A549 treated with dexamethasone at 1 μM for 4 hours (cell line): ENCODE measurements around the gene SMIM35. TPM values are rescaled to one million over a fixed set of nuclear protein-coding genes. Genes with fewer than 3 reads are reported as not detected.

Experiments used
- total RNA-seq: library from RNA; stranded (reverse); fragments of 200-300 nt; extraction: Qiagen RNA extraction; gene quantifications from 5 replicates; pipeline ENCODE4 v1.2.3, GENCODE V29; 2022

SMIM35 gene
- total RNA-seq, result not detected in 5 replicates

DNA sequence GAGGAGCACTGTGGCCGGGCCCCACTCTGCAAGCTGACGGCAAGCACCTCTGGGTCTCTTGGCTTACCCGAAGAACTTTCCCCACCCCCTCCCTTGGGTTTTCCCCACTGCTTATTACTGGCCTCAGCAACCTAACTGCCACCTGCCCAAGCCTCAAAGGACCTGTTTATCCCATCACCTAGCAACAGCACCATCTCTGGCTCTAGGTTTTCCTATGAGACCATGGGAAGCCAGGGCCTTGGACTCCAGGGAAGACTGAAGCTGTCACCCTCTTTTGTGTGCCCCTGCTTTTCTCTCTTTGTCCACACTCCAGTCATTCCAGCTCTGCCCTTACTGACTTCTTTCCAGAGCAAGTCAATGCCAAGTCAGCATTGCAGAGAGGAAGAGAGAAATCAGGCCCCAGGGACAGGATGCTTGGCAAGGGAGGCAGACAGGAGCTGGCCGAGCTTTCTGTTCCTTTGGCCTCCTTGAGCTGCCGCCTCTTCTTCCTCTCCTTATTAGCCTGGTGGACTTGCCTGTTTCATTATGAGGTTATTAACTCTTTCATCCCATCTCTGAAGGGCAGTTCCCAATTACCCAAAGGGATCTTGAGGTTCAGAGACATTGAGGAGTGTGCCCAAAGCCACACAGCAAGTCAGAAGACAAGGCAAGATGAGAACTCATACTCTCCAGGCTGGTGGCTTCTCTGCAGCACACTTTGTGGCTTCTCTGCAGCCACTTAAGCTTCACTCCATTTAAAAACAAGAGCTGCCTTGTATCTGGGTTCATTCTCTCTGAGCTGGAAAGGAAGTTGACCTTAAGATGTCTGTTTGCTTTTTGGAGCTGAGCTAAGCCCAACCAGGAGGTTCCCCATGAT, at the start of gene SMIM35:
SMIM35 (minus strand) TSS at position 51 of the 856 bp plus-strand sequence. CDS start 206 bp downstream, outside the sequence.

DNA sequence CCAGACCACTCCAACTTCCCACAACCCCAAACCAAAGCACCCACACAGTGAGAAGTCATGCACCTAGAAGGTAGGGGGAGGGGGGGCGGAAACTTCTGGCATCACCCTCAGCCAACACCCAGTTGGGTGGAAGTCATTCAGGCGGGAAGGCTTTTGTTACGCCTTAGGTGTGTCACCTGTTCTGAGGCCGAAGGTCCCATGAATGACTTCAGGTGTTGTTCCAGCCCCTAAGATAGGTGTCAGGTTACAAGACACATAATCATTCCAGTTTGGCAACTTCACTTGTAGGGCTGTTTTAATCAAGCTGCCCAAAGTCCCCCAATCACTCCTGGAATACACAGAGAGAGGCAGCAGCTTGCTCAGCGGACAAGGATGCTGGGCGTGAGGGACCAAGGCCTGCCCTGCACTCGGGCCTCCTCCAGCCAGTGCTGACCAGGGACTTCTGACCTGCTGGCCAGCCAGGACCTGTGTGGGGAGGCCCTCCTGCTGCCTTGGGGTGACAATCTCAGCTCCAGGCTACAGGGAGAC, 9.9 kb downstream of the SMIM35 start, which contains the start of gene TMPRSS4:
TMPRSS4 (plus strand) TSS at position 325 of the 528 bp plus-strand sequence. CDS start 225 bp downstream, outside the sequence.

DNA sequence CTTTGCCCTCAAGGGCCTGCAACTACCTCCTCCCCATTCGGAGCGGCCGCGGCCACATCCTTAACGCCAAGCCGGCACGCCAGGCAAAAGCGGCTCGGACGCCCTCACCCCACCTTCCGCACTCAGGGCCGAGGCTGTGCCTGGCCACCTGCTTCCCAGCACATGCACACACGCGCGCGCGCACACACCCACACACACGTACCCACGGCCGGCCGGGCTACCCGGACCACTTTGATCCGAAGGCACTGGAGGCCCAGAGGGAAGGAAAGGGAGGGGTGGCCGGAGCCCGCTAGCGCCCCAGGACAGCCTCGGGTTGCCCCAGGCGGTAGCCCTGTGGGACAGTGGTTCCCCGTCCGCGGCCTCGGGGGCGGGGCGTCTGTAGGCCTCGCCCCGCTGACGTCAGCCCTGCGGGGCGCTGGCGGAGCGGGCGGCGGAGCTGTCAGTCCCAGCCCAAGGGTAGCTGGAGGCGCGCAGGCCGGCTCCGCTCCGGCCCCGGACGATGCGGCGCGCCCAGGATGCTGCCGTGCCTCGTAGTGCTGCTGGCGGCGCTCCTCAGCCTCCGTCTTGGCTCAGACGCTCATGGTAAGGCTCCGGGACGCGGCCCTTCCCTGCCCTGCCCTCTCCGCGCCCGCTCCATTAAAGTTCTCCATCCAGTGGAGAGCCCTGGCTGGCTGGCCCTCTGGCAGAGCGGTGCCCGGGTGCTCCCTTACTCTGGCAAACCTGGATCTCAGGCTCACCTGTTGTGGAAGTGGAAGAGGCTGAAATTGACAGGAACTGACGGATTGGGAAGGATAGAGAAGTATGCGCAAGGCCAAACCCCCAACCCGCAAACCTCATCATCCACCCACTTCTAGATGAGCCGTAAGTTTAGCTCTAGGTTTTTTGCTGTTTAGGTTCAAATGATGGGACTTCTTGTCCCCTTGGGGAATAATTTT, 100.5 kb downstream of the SMIM35 start, which contains the start of gene IL10RA:
IL10RA (plus strand) TSS at position 442 of the 935 bp plus-strand sequence; CDS start at position 516, 74 bp downstream.

Other genes starting within 250 kb of the SMIM35 start
- gene FXYD6, start 210.3 kb downstream of the SMIM35 start, total RNA-seq, result 0.11 to 0.39 TPM (median 0.31 TPM) in 5 replicates
- not detected in 5 replicates for gene TMPRSS13, start 157.6 kb downstream of the SMIM35 start, total RNA-seq
- gene IL10RA, start 100.6 kb downstream of the SMIM35 start, total RNA-seq, result 0.03 to 0.14 TPM (median 0.11 TPM) in 4 of 5 replicates, not detected in the other
- gene TMPRSS4, start 9.9 kb downstream of the SMIM35 start, total RNA-seq, result 0.07 TPM in 1 of 5 replicates, not detected in the others
- 0.02 to 0.08 TPM (median 0.05 TPM) in 4 of 5 replicates, not detected in the other for gene SCN4B, start 65.9 kb upstream of the SMIM35 start, total RNA-seq
- not detected in 5 replicates for gene SCN2B, start 89.7 kb upstream of the SMIM35 start, total RNA-seq
- gene JAML, start 138.0 kb upstream of the SMIM35 start, total RNA-seq, result not detected in 5 replicates
- gene MPZL3, start 165.4 kb upstream of the SMIM35 start, total RNA-seq, result 0.28 to 0.52 TPM (median 0.45 TPM) in 5 replicates
- gene MPZL2, start 177.3 kb upstream of the SMIM35 start, total RNA-seq, result 0.06 TPM in 1 of 5 replicates, not detected in the others
- gene CD3E, start 217.8 kb upstream of the SMIM35 start, total RNA-seq, result not detected in 5 replicates